ENCODE measurements around the gene DPF3. TPM values are rescaled to one million over a fixed set of nuclear protein-coding genes. Genes with fewer than 3 reads are reported as not detected.

Gene DPF3
- total RNA-seq, 4 donors from 2014 or later: 0.22 to 5.4 (median 2.7) TPM

DNA sequence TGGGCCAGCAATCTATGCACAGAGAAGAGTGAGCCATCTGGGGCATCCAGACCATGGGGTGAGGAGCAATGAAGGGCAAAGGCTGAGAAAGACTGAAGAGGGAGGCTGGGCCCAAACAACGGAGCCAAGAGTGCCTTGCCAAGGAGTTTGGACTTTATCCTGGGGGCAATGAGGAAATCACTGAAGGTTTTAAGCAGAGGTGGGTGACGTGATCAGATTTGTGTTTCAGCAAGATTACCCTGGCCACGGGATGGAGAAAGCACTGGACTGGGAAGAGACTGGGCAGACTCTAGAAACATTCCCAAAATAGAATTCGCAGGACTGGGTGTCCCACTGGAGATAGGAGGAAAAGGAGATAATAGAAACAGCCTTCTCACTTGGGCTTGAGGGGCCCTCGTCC lies 65.3 kb downstream of the DPF3 start:
- TF ChIP-seq, protein P1, sequence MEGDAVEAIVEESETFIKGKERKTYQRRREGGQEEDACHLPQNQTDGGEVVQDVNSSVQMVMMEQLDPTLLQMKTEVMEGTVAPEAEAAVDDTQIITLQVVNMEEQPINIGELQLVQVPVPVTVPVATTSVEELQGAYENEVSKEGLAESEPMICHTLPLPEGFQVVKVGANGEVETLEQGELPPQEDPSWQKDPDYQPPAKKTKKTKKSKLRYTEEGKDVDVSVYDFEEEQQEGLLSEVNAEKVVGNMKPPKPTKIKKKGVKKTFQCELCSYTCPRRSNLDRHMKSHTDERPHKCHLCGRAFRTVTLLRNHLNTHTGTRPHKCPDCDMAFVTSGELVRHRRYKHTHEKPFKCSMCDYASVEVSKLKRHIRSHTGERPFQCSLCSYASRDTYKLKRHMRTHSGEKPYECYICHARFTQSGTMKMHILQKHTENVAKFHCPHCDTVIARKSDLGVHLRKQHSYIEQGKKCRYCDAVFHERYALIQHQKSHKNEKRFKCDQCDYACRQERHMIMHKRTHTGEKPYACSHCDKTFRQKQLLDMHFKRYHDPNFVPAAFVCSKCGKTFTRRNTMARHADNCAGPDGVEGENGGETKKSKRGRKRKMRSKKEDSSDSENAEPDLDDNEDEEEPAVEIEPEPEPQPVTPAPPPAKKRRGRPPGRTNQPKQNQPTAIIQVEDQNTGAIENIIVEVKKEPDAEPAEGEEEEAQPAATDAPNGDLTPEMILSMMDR (IDR thresholded peaks at IDR 0.05): no peak
- no peak for TF ChIP-seq EP300 (IDR thresholded peaks at IDR 0.05)
- no peak overlapping the region for H3K27ac ChIP-seq
- H3K4me1 ChIP-seq: no peaks in the 10 kb centered on the region
- no peaks in the 10 kb centered on the region for H3K27me3 ChIP-seq
- no peaks in the 10 kb centered on the region for H3K9me3 ChIP-seq
- no peak for DNase-seq (ENCODE audit: low spot score in 2 of 2)
- WGBS, 2 donors: 76 to 88% methylated on average over 5 of the region's 5 CpGs
- no peak overlapping the region for H3K4me3 ChIP-seq
- H3K36me3 ChIP-seq: no peaks in the 10 kb centered on the region

DNA sequence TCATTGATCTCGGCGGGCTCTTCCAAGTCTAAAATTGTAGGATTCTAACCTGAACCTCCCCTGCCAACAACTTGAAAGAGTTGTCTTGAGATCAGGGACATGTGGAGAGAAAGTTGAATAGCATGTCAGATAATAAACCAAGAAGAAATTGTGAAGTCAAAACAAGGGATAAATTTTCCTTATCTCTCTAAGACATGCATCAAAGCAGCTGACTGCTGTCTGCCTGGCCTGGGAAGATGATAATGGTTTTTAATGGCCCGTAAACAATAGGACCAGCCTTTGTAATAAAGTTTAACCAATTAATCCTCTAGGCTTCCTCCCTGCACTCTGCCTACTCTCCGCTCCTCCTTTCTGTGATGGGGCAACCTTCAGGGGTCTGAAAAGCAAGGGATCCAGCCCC lies 67.9 kb downstream of the DPF3 start:
- Histone ChIP-seq H3K4me3 (no peak overlapping the region), H3K27me3 (no peaks in the 10 kb centered on the region), H3K36me3 (no peaks in the 10 kb centered on the region), H3K27ac (no peak overlapping the region), H3K4me1 (no peaks in the 10 kb centered on the region), H3K9me3 (no peaks in the 10 kb centered on the region)
- DNase-seq (ENCODE audit: low spot score in 2 of 2): no peak
- WGBS, 2 donors: 75 to 78% methylated on average over 4 of the region's 4 CpGs
- TF ChIP-seq POLR2A (IDR thresholded peaks at IDR 0.05) (no peak), EP300 (IDR thresholded peaks at IDR 0.05) (no peak)
- TF ChIP-seq, protein P1 (IDR thresholded peaks at IDR 0.05): no peak

DNA sequence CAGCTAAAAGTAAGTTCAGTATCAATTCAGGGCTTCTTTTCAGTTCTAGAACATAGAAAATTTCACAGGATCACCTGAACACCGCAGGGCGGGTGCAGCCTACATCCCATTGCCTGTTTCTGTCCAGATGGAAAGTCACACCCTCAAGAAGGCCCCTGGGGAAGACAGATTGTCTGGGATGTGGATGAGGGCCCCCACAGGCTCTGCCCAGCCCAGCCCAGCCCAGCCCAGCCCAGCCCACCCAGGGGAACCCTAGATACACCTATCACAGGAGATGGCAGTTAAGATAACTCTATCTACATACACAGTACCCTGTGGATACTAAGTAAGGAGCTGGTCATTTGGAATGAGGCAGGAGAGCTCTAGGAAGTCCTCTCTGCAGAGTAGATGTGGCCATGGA lies 68.4 kb downstream of the DPF3 start:
- Histone ChIP-seq H3K36me3 (no peaks in the 10 kb centered on the region), H3K27me3 (no peaks in the 10 kb centered on the region), H3K4me3 (no peak overlapping the region), H3K4me1 (no peaks in the 10 kb centered on the region), H3K27ac (no peak overlapping the region), H3K9me3 (no peaks in the 10 kb centered on the region)
- TF ChIP-seq POLR2A (IDR thresholded peaks at IDR 0.05): no peak
- TF ChIP-seq, protein P1 (IDR thresholded peaks at IDR 0.05): no peak
- no peak for TF ChIP-seq EP300 (IDR thresholded peaks at IDR 0.05)
- DNase-seq (ENCODE audit: low spot score in 2 of 2): no peak
- WGBS, 2 donors: 86 to 91% methylated on average over 2 of the region's 2 CpGs

DNA sequence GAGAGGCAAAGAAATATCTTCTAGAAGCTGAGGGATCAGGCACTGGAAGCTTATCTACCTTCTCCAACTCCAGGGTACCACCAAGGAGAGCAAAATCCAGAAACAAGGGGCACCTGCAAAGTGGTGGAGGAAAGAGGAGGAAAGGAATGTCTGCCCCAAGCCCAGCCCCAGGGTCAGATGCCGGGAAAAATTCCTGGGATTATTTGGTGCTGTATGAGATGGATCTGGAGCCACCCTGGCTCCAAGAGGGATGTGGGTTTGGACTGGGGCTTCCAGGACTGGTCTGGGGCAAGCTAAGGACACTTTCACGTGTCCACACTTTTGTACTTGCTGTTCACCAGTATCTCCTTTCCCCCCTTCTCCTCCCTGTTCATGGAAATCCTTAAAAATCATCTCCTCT lies 69.8 kb downstream of the DPF3 start:
- H3K4me3 ChIP-seq: no peak overlapping the region
- no peak for DNase-seq (ENCODE audit: low spot score in 2 of 2)
- TF ChIP-seq, protein P1 (IDR thresholded peaks at IDR 0.05): no peak
- no peak for TF ChIP-seq POLR2A (IDR thresholded peaks at IDR 0.05)
- WGBS, 2 donors: 61 to 79% methylated on average over 2 of the region's 2 CpGs
- no peaks in the 10 kb centered on the region for H3K36me3 ChIP-seq
- H3K27me3 ChIP-seq: no peaks in the 10 kb centered on the region
- no peaks in the 10 kb centered on the region for H3K4me1 ChIP-seq
- no peak overlapping the region for H3K27ac ChIP-seq
- peaks cover 0 to 5% (median 0%) of the 10 kb centered on the region in 4 donors for H3K9me3 ChIP-seq

DNA sequence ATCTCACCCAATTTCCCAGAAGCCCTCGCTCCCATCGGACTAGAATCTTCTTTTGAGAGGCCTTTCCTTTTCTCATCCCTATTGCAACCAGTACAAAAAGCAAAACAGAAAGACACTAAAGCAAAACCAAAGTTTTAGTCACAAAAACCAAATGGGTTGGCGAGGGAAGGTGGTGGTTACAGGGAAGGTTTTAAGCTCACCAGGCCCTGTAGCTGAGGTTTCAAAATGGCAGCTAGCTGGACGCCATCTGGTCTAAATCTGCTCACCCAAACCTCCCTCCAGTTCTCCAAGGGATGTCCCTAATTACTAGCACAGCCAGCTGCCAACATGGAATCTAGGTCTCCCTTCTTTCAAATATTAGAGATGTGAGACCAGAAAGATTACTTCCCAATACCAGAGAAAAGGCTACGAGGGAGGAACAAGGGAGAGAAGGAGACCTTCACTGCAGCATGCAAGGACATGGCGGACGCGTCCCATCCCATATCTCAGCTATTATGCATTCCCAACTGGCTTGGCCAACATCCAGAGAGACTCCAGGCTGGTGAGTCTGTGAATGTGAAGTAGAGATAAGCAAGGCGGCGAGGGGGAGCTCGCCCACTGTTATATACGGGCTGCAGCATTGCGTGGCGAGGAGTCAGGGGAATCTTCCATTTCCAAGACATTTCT lies 70.8 kb downstream of the DPF3 start:
- Histone ChIP-seq H3K4me3 (no peak overlapping the region), H3K27ac (no peak overlapping the region), H3K9me3 (peaks cover 0 to 10% (median 0%) of the 10 kb centered on the region in 4 donors), H3K36me3 (no peaks in the 10 kb centered on the region), H3K27me3 (no peaks in the 10 kb centered on the region), H3K4me1 (no peaks in the 10 kb centered on the region)
- TF ChIP-seq POLR2A (IDR thresholded peaks at IDR 0.05) (no peak), EP300 (IDR thresholded peaks at IDR 0.05) (no peak)
- TF ChIP-seq, protein P1 (IDR thresholded peaks at IDR 0.05): no peak
- DNase-seq (ENCODE audit: low spot score in 2 of 2): no peak
- 90 to 93% methylated on average over 14 of the region's 14 CpGs for WGBS, 2 donors
